ENCODE measurements around the gene TDP2. TPM values are rescaled to one million over a fixed set of nuclear protein-coding genes. Genes with fewer than 3 reads are reported as not detected.

The TDP2 gene
- total RNA-seq, 1 experiment from 2014 or later = 230 TPM

DNA sequence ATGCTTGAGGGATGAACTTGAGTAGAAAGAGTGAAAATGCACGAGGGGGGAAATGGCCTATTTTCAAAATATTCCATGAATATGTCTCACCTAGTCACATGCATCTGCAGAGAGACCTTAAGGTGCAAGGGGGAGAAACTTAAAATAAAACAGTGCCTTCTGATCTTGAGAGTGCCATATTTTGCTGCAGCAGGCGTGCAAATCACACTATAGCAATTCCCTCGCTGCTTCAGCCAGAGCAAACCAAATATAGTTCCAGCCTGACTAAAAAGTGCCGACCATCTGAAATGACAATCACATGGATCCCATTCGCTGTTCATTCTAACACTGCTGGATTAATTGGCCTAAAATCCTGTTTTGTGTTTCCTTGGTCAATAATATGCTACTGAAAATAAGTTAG is 47.0 kb downstream of the TDP2 start:
- DNase-seq (ENCODE audit: low read depth) = no peak
- in situ Hi-C loops (cut with HindIII; ENCODE audit: low pct_unique_long_range_greater_than_20kb, low sequenced_read_pairs) = no loop called here

DNA sequence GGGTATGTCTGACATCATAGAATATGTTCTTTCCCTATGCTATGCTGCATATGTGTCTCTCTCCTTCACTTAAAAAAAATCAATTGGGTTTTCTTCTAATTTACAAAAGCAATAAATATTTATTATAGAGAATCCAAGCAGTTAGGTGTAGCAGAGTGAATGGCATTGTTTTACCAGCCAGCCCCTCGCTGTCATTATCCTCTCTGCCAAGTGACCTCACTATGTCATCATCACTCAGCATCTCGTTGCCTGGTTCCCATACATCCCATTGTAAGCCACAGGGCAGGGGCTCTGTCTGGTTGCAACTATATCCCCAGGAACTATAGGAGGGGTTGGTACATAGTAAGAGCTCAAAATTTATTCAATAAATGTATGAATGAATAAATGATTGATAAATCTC is 52.1 kb downstream of the TDP2 start:
- in situ Hi-C loops (cut with HindIII; ENCODE audit: low pct_unique_long_range_greater_than_20kb, low sequenced_read_pairs) = no loop called here
- no peak for DNase-seq (ENCODE audit: low read depth)

DNA sequence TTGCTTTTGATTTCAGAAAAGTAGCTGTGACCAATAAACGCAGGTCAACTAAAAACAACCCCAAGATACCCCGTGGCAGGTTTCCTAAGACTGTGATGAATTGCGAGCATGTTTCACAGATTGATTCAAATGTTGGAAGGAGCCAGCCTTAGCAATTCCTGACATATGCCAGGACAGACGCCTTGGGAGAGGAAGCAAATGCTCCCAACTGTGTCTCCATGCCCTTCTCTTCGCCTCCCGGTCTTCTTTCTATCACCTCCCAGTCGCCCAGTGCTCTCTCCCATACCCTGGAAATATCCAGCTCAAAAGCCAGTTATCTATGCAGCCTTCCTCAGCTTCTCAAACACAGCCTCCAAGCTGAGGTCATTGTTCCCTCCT is 52.7 kb downstream of the TDP2 start:
- in situ Hi-C loops (cut with HindIII; ENCODE audit: low pct_unique_long_range_greater_than_20kb, low sequenced_read_pairs) = no loop called here
- no peak for DNase-seq (ENCODE audit: low read depth)

DNA sequence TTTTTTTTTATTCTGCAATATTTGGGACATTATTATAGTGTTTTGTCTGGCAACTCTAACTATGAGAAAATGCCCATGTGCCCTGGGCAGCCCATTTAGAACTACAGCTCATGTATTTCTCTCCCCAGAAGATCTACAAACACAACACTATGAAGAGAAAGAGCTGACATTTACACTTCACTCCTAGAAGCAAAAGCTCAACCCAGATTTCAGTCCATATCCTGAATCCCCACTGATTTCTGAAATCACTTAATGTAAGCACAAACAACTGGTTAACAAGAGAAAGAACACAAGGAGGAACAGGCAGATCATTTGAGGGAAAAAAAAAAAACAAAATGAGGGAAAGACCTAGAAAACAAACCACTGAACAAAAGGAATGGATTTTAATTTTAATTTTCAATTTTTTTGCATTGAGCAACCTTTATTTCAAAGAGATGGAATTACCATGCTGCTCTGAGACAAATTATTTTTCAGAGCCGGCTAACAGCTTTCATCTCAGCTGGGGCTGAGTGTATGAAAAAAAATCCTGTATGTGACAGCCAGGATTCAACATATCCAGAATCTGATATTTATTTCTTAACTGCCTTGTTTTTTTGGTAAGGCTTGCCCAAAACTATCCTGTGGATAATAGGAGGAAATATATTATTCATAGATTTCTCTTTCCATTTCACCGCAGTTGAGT is 53.2 kb downstream of the TDP2 start:
- in situ Hi-C loops (cut with HindIII; ENCODE audit: low pct_unique_long_range_greater_than_20kb, low sequenced_read_pairs) = no loop called here
- DNase-seq (ENCODE audit: low read depth) = no peak

DNA sequence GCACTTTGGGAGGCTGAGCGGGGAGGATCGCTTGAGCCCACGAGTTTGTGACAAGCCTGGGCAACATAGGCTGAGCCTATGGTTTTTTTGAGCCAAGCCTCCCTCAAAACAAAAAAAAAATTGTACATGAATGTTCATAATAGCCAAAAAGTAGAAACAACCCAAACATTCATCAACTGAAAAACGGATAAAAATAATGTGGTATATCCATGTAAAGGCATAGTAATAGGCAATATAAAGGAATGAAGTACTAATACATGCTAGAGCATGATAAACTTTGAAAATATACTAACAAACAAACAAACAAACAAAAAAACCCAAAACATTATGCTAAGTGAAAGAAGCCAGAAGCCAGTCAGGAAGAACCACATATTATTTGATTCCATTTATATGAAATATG is 56.0 kb downstream of the TDP2 start:
- in situ Hi-C loops (cut with HindIII; ENCODE audit: low pct_unique_long_range_greater_than_20kb, low sequenced_read_pairs) = no loop called here
- no peak for DNase-seq (ENCODE audit: low read depth)

DNA sequence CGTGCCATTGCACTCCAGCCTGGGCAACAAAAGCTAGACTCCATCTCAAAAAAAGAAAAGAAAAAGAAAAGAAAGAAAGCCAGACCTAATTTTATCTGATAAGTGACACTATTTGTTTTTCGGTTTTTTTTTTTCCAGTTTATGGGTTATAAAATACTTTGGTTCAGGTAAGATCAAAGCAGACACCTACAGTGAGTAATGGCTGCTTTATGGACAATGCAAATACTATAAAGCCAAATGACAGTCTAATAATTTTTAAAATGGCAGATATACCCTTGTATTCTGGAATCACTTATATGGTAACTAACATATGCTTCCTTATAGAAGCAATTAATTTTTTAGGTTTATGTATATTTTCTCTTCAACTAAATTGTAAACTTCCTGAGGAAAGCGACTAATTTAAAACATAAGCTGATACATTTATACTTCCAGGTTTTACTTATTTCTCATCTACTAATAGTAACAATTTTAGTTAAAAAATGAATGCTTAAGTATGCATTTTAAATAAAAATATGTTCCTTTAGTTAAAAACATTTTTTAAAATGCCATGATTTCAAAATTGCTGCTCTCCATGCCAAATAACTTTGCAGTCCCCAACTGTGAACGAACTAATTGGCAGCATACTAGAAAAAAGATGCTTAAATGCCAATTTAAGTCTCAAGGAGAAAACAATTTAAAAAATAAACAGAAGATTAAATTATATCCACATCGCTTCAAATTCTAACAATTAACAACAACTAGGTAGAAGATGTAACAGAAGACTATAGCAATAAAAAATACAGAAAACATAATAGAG is 59.2 kb downstream of the TDP2 start:
- in situ Hi-C loops (cut with HindIII; ENCODE audit: low pct_unique_long_range_greater_than_20kb, low sequenced_read_pairs) = no loop called here
- DNase-seq (ENCODE audit: low read depth) = no peak

DNA sequence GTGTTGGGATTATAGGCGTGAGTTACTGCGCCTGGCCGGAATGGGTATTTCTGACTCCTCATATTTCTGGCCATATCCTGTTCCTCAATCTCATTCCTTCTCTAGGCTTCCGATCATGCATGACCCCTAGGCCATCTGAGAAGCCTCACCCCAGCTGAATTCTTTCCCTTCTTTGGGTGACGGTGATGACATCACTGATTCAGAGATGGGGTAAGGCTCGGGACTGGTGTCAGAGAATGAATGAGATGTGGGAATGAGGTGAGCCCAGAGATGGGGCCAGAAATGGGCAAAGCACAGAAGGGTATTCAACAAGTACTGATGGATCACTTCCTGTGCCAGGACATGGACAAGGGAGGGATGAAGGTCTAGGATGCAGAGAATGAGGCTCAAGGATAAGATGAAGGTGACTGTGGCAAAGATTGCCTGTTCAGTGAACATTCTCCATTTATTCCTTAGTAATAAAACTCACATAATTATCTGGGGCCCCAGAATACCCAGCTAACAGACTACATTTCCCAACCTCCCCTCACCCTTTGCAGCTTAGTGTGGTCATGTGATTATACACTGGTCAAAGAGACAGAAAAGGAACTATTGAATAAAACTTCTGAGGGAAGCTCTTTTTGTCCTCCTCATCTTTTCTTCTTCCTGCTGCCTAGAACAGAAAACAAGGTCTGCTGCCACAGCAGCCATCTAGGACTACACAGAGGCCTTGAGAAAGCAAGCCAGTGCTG is 60.3 kb downstream of the TDP2 start:
- DNase-seq (ENCODE audit: low read depth) = no peak
- in situ Hi-C loops (cut with HindIII; ENCODE audit: low pct_unique_long_range_greater_than_20kb, low sequenced_read_pairs) = no loop called here

DNA sequence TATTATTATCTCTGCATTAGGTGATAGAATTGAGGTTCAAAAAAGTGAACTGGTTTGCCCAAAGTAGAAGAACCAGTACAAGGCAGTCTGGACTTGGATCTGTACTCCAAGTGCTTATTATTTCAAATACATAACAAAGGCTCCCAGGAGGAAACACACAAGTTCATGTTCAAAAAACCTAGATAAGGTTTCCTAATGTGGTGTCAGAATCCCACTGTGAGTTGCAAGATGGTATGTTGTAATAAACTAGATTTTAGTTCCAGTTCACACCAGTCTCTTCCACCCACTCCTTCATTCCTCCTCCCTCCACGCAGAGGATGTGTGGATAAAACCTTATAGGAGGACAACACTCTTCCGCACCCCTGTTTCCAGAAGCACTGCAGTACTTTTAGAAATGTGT is 63.5 kb downstream of the TDP2 start:
- in situ Hi-C loops (cut with HindIII; ENCODE audit: low pct_unique_long_range_greater_than_20kb, low sequenced_read_pairs) = no loop called here
- no peak for DNase-seq (ENCODE audit: low read depth)

DNA sequence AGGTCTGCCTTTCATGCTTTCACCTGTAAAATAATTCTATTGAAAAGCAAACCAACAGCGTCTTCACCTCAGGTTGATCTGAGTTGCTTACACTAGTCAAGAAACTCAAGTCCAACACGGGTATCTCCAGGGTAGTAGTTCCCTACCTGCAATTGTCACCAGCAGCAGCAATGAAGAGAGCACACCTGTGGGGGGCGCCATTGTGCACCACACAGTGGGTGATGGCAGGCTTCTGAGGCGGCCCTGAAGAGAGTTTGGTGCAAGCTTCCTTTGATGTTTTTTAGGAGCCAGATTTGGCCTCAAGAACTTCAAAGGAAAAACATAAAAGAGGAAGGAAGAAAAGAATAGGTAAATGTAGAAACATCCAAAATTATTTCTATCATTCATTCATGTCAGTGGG is 65.8 kb downstream of the TDP2 start:
- DNase-seq (ENCODE audit: low read depth) = no peak
- in situ Hi-C loops (cut with HindIII; ENCODE audit: low pct_unique_long_range_greater_than_20kb, low sequenced_read_pairs) = no loop called here

Other genes with a start within 250 kb of the TDP2 start
- gene GPLD1, start 177.3 kb downstream of the TDP2 start, total RNA-seq (2014; rRNA removed; shearing (Covaris generic); ENCODE audit: low replicate concordance) = 1.3 and 4.9 TPM in 2 replicates
- 8.4 and 11.3 TPM in 2 replicates for gene ALDH5A1, start 171.9 kb downstream of the TDP2 start, total RNA-seq (2014; rRNA removed; shearing (Covaris generic); ENCODE audit: low replicate concordance)
- 6.1 and 6.4 TPM in 2 replicates for gene KIAA0319, start 20.7 kb downstream of the TDP2 start, total RNA-seq (2014; rRNA removed; shearing (Covaris generic); ENCODE audit: low replicate concordance)
- gene ACOT13, start 178 bp upstream of the TDP2 start, total RNA-seq (2014; rRNA removed; shearing (Covaris generic); ENCODE audit: low replicate concordance) = 56.4 and 85.2 TPM in 2 replicates
- gene C6orf62, start 52.3 kb upstream of the TDP2 start, total RNA-seq (2014; rRNA removed; shearing (Covaris generic); ENCODE audit: low replicate concordance) = 68.5 and 77.5 TPM in 2 replicates
- 121 and 134 TPM in 2 replicates for gene GMNN, start 108.0 kb upstream of the TDP2 start, total RNA-seq (2014; rRNA removed; shearing (Covaris generic); ENCODE audit: low replicate concordance)
- not detected in 2 replicates for gene ARMH2, start 132.0 kb upstream of the TDP2 start, total RNA-seq (2014; rRNA removed; shearing (Covaris generic); ENCODE audit: low replicate concordance)